Panc1 (cell line): ENCODE measurements around the gene KRT86.

ENCODE experiments used
- SIN3A ChIP-seq: IDR thresholded peaks from 2 replicates; pipeline ENCODE4 v1.6.1; 2012; ENCODE audit warnings: low read depth, mild to moderate bottlenecking, low read length, moderate library complexity, borderline replicate concordance; ENCODE audit not compliant: insufficient read depth
- TF ChIP-seq, protein P1 (sequence below): fragments of 450-650 bp; IDR thresholded peaks from 2 replicates; pipeline ENCODE4 v1.5.1; 2017; ENCODE audit warnings: mild to moderate bottlenecking
- TF ChIP-seq, protein P2 (sequence below), 2 experiments: IDR thresholded peaks; 2 replicates each; pipeline ENCODE4 v1.6.1; 2011 to 2012; ENCODE audit warnings: low read depth in 2 of 2, control low read depth in 1 of 2, low read length in 1 of 2, mild to moderate bottlenecking in 1 of 2, moderate library complexity in 1 of 2; ENCODE audit not compliant: insufficient read depth in 1 of 2

GRCh38 chr12:52233462-52234207 lies 40.8 kb upstream of the KRT86 start:
- TF ChIP-seq, protein P1, sequence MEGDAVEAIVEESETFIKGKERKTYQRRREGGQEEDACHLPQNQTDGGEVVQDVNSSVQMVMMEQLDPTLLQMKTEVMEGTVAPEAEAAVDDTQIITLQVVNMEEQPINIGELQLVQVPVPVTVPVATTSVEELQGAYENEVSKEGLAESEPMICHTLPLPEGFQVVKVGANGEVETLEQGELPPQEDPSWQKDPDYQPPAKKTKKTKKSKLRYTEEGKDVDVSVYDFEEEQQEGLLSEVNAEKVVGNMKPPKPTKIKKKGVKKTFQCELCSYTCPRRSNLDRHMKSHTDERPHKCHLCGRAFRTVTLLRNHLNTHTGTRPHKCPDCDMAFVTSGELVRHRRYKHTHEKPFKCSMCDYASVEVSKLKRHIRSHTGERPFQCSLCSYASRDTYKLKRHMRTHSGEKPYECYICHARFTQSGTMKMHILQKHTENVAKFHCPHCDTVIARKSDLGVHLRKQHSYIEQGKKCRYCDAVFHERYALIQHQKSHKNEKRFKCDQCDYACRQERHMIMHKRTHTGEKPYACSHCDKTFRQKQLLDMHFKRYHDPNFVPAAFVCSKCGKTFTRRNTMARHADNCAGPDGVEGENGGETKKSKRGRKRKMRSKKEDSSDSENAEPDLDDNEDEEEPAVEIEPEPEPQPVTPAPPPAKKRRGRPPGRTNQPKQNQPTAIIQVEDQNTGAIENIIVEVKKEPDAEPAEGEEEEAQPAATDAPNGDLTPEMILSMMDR, result no peak
- TF ChIP-seq, protein P2, sequence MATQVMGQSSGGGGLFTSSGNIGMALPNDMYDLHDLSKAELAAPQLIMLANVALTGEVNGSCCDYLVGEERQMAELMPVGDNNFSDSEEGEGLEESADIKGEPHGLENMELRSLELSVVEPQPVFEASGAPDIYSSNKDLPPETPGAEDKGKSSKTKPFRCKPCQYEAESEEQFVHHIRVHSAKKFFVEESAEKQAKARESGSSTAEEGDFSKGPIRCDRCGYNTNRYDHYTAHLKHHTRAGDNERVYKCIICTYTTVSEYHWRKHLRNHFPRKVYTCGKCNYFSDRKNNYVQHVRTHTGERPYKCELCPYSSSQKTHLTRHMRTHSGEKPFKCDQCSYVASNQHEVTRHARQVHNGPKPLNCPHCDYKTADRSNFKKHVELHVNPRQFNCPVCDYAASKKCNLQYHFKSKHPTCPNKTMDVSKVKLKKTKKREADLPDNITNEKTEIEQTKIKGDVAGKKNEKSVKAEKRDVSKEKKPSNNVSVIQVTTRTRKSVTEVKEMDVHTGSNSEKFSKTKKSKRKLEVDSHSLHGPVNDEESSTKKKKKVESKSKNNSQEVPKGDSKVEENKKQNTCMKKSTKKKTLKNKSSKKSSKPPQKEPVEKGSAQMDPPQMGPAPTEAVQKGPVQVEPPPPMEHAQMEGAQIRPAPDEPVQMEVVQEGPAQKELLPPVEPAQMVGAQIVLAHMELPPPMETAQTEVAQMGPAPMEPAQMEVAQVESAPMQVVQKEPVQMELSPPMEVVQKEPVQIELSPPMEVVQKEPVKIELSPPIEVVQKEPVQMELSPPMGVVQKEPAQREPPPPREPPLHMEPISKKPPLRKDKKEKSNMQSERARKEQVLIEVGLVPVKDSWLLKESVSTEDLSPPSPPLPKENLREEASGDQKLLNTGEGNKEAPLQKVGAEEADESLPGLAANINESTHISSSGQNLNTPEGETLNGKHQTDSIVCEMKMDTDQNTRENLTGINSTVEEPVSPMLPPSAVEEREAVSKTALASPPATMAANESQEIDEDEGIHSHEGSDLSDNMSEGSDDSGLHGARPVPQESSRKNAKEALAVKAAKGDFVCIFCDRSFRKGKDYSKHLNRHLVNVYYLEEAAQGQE (IDR thresholded peaks at IDR 0.05; ENCODE audit: insufficient read depth in 1 of 2, low read depth in 2 of 2, low read length in 1 of 2), result no peak
- TF ChIP-seq SIN3A, result no peak
